Heart right ventricle (tissue), 16 donors: ENCODE measurements around the gene COLEC12. TPM values are rescaled to one million over a fixed set of nuclear protein-coding genes. Genes with fewer than 3 reads are reported as not detected.

Experiments used
- ATAC-seq, 8 donors: fragments of 200-7000 bp; cut with Tn5 transposase; one replicate each; pipeline ENCODE4 v1.9.1; 2020; ENCODE audit warnings: mild to moderate bottlenecking in 8 of 8, moderate library complexity in 8 of 8, moderate number of reproducible peaks in 1 of 8
- DNase-seq, 2 donors: peaks; one replicate each; pipeline ENCODE4 v3.0.0-alpha.2; 2020
- H3K27ac ChIP-seq, 10 donors: fragments of 200-600 bp; sonication (generic) in 2 of 10; one replicate each; pipeline versions ENCODE4 v1.5.0 to v1.8.0; 2020 to 2022; ENCODE audit warnings: mild to moderate bottlenecking in 3 of 10
- H3K27me3 ChIP-seq, 7 donors: fragments of 200-600 bp; one replicate each; pipeline ENCODE4 v1.8.0; 2021 to 2022; ENCODE audit warnings: mild to moderate bottlenecking in 2 of 7
- H3K36me3 ChIP-seq, 9 donors: fragments of 200-600 bp; sonication (generic) in 1 of 9; one replicate each; pipeline versions ENCODE4 v1.5.0 to v1.8.0; 2020 to 2022; ENCODE audit warnings: mild to moderate bottlenecking in 2 of 9
- H3K4me1 ChIP-seq, 9 donors: fragments of 200-600 bp; sonication (generic) in 1 of 9; one replicate each; pipeline versions ENCODE4 v1.5.0 to v1.8.0; 2020 to 2022; ENCODE audit warnings: mild to moderate bottlenecking in 4 of 9
- H3K4me3 ChIP-seq, 10 donors: fragments of 200-600 bp; sonication (generic) in 2 of 10; one replicate each; pipeline versions ENCODE4 v1.5.0 to v1.8.0; 2020 to 2022; ENCODE audit warnings: mild to moderate bottlenecking in 7 of 10, moderate library complexity in 2 of 10
- H3K9me3 ChIP-seq, 11 donors: fragments of 200-600 bp in 10 of 11; sonication (generic) in 2 of 11; one replicate each; pipeline versions ENCODE4 v1.5.0 to v1.8.0; 2013 to 2022; ENCODE audit warnings: mild to moderate bottlenecking in 2 of 11, control low read depth in 1 of 11, moderate library complexity in 1 of 11
- WGBS, 2 donors: extraction: QIAGEN DNeasy Blood & Tissue Kit; methylation state at CpG; one replicate each; pipeline ENCODE4 v1.1.7; 2013; ENCODE audit warnings: inconsistent platforms in 1 of 2; 5-methylcytosine and 5-hydroxymethylcytosine counted together
- intact Hi-C, 10 donors: fragments of 100-400 bp; cut with DNase I; formaldehyde crosslinking; loops; one replicate each; pipeline versions ENCODE4 v1.11.1 to v1.14.2; 2022
- polyA plus RNA-seq, 2 donors: library from polyadenylated mRNA; stranded (reverse); fragments of 200-250 nt; gene quantifications; one replicate each; pipeline ENCODE4 v1.2.3, GENCODE V29; 2013
- total RNA-seq, 10 donors: library from RNA; stranded (reverse); fragmentation: NEBNext Ultra II Directional in 3 of 10; extraction: Animal tissue kit (Norgen Biotek cat#: 25700) in 3 of 10; gene quantifications; one replicate each; pipeline versions ENCODE4 v1.2.1 to v1.2.4, GENCODE V29; 2021 to 2023
- TF ChIP-seq, protein P1 (sequence below), 9 donors: fragments of 200-600 bp; sonication (generic) in 2 of 9; IDR thresholded peaks; one replicate each; pipeline versions ENCODE4 v1.5.0 to v1.8.0; 2021 to 2022; ENCODE audit warnings: antibody characterized with exemption in 9 of 9, mild to moderate bottlenecking in 5 of 9, moderate library complexity in 1 of 9
- donor health status: Arrhythmogenic right ventricular cardiomyopathy.
- donor health status: ischemic (EF 13 %, LVEDD 7.1; RV severe dilation, severe dysfunction).
- donor health status: healthy with polysubstance abuse.
- donor health status: DM: no; HTN: yes; CAD: no.
- donor health status: DM: no; HTN: no; CAD: no.
- donor health status: ischemic (EF 25% LVEDD 6.9; RV normal size, moderate dysfunction).
- donor health status: ischemic (EF 25% LVEDD 5.7; RV mildly dilated, moderate dysfunction).
- donor health status: healthy.
- donor health status: DM: yes; HTN: yes; CAD: no.
- donor health status: Ischemic cardiomyopathy.
- donor health status: ischemic (EF 35%, LVEDD 5.7; RV mildly dilated, moderate dysfunction).
- donor health status: nonischemic (EF 11% LVEDD 7.7; RV severe dilation, severe dysfunction).
- donor health status: DM: yes; HTN: yes; CAD: no.
- donor health status: PGD.
- donor health status: ischemic (EF 29% LVEDD 5.4; RV normal size, mild dysfunction).
- donor health status: nonischemic (EF 23%, LVEDD 6.1; RV moderate dilation, normal function).

COLEC12 gene
- total and polyA plus RNA-seq, 12 donors: 2.8 to 15.4 (median 6.2) TPM

DNA sequence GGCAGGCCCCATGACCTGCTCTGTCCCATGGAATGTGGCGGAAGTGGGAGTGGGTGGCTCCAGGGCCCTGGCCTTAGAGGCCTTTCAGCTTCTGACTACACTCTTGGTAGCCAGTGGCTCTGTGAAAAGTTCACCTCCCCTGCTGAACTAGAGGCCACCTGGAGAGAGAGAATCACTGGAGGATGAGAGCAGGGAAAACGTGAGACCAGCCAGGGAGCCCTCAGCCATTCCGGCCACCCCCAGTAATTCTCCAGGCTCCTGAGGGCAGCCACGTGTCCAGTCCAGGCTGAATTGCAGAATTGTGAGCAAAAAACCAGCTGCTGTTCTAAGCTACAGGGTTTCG is 10.5 kb downstream of the COLEC12 start:
- H3K27ac ChIP-seq: no peak overlapping the region
- intact Hi-C loops: loop anchor here in 1 of 10 donors (10.0 kb wide), 1 partner anchor 125 kb away; no protein-coding TSS in a partner anchor
- WGBS, 2 donors: 63 to 64% methylated on average over 5 of the region's 5 CpGs

DNA sequence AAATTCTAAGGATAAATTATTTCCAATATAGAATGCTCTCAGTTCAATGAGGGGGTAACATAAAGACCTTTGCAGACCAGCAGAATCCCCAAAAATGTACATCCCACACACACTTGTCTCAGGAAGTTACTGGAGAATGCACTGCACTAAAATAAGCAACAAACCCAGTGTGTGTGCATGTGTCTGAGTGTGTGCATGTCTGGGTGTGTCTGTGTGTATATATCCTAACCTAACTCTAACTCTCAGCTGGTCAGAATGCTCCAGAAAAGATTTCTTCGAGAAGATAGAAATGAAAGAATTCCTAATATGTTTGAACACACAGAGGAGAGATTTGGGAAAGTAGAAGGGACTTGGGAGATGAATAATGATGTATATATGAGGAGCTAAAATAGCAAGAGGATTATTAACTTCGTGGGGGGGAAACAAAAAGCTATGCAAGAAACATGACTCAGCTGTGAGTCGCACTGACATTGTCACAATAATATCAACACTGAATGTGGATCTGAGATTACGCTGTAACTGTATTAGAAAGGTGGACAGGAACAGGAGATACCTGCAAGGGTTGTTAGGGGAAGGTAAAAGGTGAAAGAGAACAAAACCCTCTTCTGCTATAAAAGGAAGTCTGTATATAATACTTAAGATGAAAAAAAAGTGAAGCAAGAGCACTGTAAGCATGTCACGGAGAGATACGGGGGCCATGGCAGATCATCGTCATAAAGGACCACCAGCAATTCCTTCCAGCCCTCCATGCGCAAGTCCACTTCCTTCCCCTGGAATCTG is 11.1 kb downstream of the COLEC12 start:
- no peak for DNase-seq
- intact Hi-C loops: loop anchor here in 1 of 10 donors (10.0 kb wide), 1 partner anchor 125 kb away; no protein-coding TSS in a partner anchor
- Histone ChIP-seq H3K4me3 (no peak overlapping the region), H3K27ac (no peak overlapping the region), H3K36me3 (no peaks in the 10 kb centered on the region), H3K9me3 (peaks cover 0 to 8% (median 0%) of the 10 kb centered on the region in 11 donors), H3K4me1 (peaks cover 0 to 45% (median 5%) of the 10 kb centered on the region in 9 donors), H3K27me3 (peaks cover 0 to 6% (median 0%) of the 10 kb centered on the region in 7 donors)
- no peak for ATAC-seq
- TF ChIP-seq, protein P1, sequence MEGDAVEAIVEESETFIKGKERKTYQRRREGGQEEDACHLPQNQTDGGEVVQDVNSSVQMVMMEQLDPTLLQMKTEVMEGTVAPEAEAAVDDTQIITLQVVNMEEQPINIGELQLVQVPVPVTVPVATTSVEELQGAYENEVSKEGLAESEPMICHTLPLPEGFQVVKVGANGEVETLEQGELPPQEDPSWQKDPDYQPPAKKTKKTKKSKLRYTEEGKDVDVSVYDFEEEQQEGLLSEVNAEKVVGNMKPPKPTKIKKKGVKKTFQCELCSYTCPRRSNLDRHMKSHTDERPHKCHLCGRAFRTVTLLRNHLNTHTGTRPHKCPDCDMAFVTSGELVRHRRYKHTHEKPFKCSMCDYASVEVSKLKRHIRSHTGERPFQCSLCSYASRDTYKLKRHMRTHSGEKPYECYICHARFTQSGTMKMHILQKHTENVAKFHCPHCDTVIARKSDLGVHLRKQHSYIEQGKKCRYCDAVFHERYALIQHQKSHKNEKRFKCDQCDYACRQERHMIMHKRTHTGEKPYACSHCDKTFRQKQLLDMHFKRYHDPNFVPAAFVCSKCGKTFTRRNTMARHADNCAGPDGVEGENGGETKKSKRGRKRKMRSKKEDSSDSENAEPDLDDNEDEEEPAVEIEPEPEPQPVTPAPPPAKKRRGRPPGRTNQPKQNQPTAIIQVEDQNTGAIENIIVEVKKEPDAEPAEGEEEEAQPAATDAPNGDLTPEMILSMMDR (IDR thresholded peaks at IDR 0.05): no peak
- 79 to 81% methylated on average over 8 of the region's 8 CpGs for WGBS, 2 donors

More for the DNA sequence above, 10.5 kb downstream of the COLEC12 start:
- TF ChIP-seq, protein P1 (IDR thresholded peaks at IDR 0.05): no peak
- DNase-seq: no peak
- Histone ChIP-seq H3K9me3 (peaks cover 0 to 8% (median 0%) of the 10 kb centered on the region in 11 donors), H3K4me1 (peaks cover 0 to 45% (median 4%) of the 10 kb centered on the region in 9 donors), H3K27me3 (peaks cover 0 to 6% (median 0%) of the 10 kb centered on the region in 7 donors), H3K36me3 (no peaks in the 10 kb centered on the region), H3K4me3 (no peak overlapping the region)
- no peak for ATAC-seq

DNA sequence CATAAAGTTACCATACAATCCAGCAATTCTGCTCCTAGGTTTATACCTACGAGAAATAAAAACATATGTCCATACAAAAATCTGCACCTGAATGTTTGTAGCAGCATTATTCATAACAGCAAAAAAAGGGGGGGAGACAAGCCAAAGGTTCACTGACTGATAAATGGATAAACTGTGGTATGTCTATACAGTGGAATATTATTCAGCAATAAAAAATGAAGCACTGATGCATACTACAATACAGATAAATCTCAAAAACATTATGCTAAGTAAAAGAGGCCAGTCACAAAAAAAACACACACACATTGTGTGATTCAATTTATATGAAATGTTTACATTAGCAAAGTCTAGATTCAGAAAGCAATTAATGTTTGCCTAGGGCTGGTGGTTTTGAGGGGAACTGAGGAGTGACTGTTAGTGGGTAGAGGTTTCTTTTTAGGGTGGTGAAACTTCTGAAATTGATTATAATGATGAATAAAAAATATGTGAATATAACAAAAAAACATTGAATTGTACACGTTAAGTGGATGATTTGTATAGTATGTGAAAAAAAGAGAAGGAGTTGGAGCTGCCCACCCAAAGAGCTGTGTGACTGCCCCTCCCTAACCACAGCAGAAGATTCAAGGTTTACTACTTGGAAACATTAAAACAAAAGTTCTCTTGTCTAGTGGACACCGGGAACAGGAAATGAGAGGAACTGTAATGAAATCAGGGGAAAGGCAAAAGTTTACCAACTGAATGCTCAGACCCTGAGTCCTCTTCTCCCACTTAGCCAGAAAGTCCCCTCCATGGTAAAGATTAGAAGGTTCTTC is 13.4 kb downstream of the COLEC12 start:
- Histone ChIP-seq H3K27me3 (peaks cover 0 to 6% (median 0%) of the 10 kb centered on the region in 7 donors), H3K36me3 (no peaks in the 10 kb centered on the region), H3K4me1 (peaks cover 0 to 38% (median 3%) of the 10 kb centered on the region in 9 donors), H3K27ac (no peak overlapping the region), H3K4me3 (no peak overlapping the region), H3K9me3 (peaks cover 0 to 8% (median 0%) of the 10 kb centered on the region in 11 donors)
- TF ChIP-seq, protein P1 (IDR thresholded peaks at IDR 0.05): no peak
- ATAC-seq (no peak), DNase-seq (no peak)
- intact Hi-C loops: no loop called here
- 74 to 80% methylated on average over 3 of the region's 3 CpGs for whole genome bisulfite sequencing, 2 donors

DNA sequence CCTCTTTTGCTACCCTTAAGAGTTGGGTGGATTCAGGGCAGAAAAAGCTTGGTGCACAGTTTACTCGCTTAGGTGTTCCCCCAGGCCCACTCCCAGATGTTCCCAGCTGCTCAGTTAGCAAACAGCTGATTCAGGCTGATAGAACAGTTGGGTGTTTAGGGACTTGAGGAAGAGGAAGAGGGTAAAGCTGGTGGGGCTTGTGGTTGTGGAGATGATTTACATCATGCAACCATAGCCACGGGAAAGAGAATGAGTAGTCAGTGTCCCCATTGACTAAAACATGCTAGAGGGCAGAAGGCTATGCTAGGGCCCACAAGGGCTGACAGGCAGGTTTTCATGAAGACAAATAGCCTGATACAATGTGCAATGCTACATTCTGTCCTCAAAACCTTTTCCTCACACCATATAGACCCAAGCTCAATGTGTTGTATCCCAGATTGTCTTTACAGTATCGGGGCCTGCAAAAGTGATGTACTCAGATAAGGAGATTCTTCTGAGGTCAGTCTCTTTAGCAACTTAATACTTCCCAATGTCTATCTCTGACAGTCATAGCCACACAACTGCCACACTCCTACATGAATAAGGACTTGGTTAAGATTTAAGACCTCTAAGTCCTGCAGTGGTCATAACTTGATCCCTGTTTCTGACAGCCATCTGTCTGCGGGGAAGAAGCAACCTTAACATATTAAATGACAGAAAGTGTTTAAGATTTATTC is 15.6 kb downstream of the COLEC12 start:
- ATAC-seq (peak in 7 of 8 donors; percentile 42 to 78 (median 52)), DNase-seq (no peak)
- Histone ChIP-seq H3K27me3 (peaks cover 0 to 6% (median 0%) of the 10 kb centered on the region in 7 donors), H3K27ac (no peak overlapping the region), H3K9me3 (peaks cover 0 to 8% (median 0%) of the 10 kb centered on the region in 11 donors), H3K36me3 (no peaks in the 10 kb centered on the region), H3K4me1 (peaks cover 0 to 35% (median 0%) of the 10 kb centered on the region in 9 donors), H3K4me3 (no peak overlapping the region)
- 74 to 77% methylated on average over 4 of the region's 4 CpGs for WGBS, 2 donors
- intact Hi-C loops: no loop called here
- TF ChIP-seq, protein P1 (IDR thresholded peaks at IDR 0.05): no peak
